Measurements from ENCODE around the gene AKAP13.
A peak's percentile ranks its signal among the peaks of the same experiment; 100 is the strongest.

AKAP13 gene

GRCh38 chr15:85543741-85544155 is 163.3 kb downstream of the AKAP13 start:
- no peak for DNase-seq

- peak; percentile 34 for DNase-seq
These were observed 164.8 kb downstream of the AKAP13 start for GRCh38 chr15:85545185-85545584.

GRCh38 chr15:85545752-85546151 is 165.3 kb downstream of the AKAP13 start:
- peak; percentile 6 for DNase-seq

GRCh38 chr15:85547386-85547785 is 167.0 kb downstream of the AKAP13 start:
- DNase-seq: no peak

- no peak for DNase-seq
These were observed 169.9 kb downstream of the AKAP13 start for GRCh38 chr15:85550283-85550682.

GRCh38 chr15:85551221-85551832 is 170.9 kb downstream of the AKAP13 start:
- no peak for DNase-seq

GRCh38 chr15:85554852-85555521 is 174.6 kb downstream of the AKAP13 start:
- no peak for DNase-seq

GRCh38 chr15:85555875-85556617 is 175.6 kb downstream of the AKAP13 start:
- no peak for DNase-seq

GRCh38 chr15:85556618-85556895 is 176.2 kb downstream of the AKAP13 start:
- no peak for DNase-seq

- DNase-seq: no peak
These were observed 177.0 kb downstream of the AKAP13 start for GRCh38 chr15:85557385-85557784.

GRCh38 chr15:85558848-85559247 is 178.4 kb downstream of the AKAP13 start:
- DNase-seq: no peak

- DNase-seq: no peak
These were observed 179.1 kb downstream of the AKAP13 start for GRCh38 chr15:85559530-85559929.

- DNase-seq: no peak
These were observed 182.4 kb downstream of the AKAP13 start for GRCh38 chr15:85562824-85563223.

- DNase-seq: no peak
These were observed 182.9 kb downstream of the AKAP13 start for GRCh38 chr15:85563328-85563727.

- DNase-seq: no peak
These were observed 183.3 kb downstream of the AKAP13 start for GRCh38 chr15:85563731-85564130.

GRCh38 chr15:85564686-85565085 is 184.3 kb downstream of the AKAP13 start:
- DNase-seq: no peak

- no peak for DNase-seq
These were observed 187.9 kb downstream of the AKAP13 start for GRCh38 chr15:85568261-85568808.

- DNase-seq: no peak
These were observed 189.9 kb downstream of the AKAP13 start for GRCh38 chr15:85570336-85570735.

GRCh38 chr15:85571780-85572179 is 191.4 kb downstream of the AKAP13 start:
- DNase-seq: no peak

GRCh38 chr15:85576392-85576791 is 196.0 kb downstream of the AKAP13 start:
- DNase-seq: no peak

- no peak for DNase-seq
These were observed 198.7 kb downstream of the AKAP13 start for GRCh38 chr15:85578941-85579701.

GRCh38 chr15:85579957-85580694 is 199.7 kb downstream of the AKAP13 start:
- DNase-seq: peak; percentile 33

All from midbrain (tissue), 1 donor.